ENCODE data around the gene TCAIM.
"Not testable (repeated sequence)": the region's sequence is repeated elsewhere in the genome, so short reads cannot be mapped to it uniquely, and the experiment has no call there.

Gene TCAIM

GRCh38 chr3:44416031-44417030 lies 77.8 kb downstream of the TCAIM start:
- DNase-seq (ENCODE audit: low read depth) = no peak

- not testable (repeated sequence) for DNase-seq (ENCODE audit: low read depth)
These were observed 79.6 kb downstream of the TCAIM start for GRCh38 chr3:44418118-44418517.

GRCh38 chr3:44418549-44418948 lies 80.0 kb downstream of the TCAIM start:
- DNase-seq (ENCODE audit: low read depth) = no peak

GRCh38 chr3:44419116-44419922 lies 80.8 kb downstream of the TCAIM start:
- no peak for DNase-seq (ENCODE audit: low read depth)

GRCh38 chr3:44419923-44420650 lies 81.5 kb downstream of the TCAIM start:
- DNase-seq (ENCODE audit: low read depth) = no peak

- no peak for DNase-seq (ENCODE audit: low read depth)
These were observed 82.1 kb downstream of the TCAIM start for GRCh38 chr3:44420676-44421075.

DNA sequence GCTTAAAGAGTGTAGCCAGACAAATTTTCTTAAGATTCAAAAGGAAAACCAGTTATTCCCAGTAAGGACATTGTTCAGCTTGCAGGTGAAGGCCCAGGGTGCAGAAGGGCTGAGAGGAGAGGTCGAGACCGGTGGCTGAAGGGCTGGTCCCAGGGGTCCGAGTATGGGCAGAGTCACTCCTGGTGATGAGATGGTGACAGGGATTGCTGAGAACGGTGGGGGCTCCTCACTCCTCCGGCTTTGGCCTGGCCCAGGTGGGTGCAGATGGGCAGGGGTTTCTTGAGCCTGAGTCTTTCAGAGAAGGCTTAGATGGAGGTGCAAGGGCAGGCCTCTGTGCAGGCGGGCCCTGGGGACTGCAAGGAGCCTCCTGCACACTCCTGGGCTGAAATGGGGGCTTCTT lies 82.7 kb downstream of the TCAIM start:
- no peak for DNase-seq (ENCODE audit: low read depth)

GRCh38 chr3:44424758-44425157 lies 86.2 kb downstream of the TCAIM start:
- DNase-seq (ENCODE audit: low read depth) = no peak

DNA sequence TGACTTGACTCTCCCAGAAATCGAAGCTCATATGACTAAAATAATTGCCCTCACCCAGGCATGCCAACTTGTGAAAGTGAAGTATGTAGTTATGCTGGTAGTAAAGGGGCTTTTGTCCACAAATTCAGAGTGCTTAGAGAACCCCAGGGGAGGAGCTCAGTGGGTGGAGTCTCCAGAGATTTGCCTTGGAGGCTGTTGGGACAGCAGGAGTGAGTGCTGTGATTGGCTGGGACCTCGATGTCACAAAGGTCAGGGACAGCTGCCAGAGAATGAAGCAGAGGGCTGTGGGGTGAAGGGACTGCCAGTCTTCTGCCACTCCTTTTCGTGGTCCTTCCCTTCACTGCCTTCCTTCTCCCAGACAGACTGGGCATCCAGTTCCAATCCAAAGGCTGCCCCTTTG lies 89.1 kb downstream of the TCAIM start:
- no peak for DNase-seq (ENCODE audit: low read depth)

GRCh38 chr3:44428910-44429309 lies 90.3 kb downstream of the TCAIM start:
- no peak for DNase-seq (ENCODE audit: low read depth)

GRCh38 chr3:44429459-44429858 lies 90.9 kb downstream of the TCAIM start:
- no peak for DNase-seq (ENCODE audit: low read depth)

- no peak for DNase-seq (ENCODE audit: low read depth)
These were observed 91.9 kb downstream of the TCAIM start for GRCh38 chr3:44430466-44430865.

DNA sequence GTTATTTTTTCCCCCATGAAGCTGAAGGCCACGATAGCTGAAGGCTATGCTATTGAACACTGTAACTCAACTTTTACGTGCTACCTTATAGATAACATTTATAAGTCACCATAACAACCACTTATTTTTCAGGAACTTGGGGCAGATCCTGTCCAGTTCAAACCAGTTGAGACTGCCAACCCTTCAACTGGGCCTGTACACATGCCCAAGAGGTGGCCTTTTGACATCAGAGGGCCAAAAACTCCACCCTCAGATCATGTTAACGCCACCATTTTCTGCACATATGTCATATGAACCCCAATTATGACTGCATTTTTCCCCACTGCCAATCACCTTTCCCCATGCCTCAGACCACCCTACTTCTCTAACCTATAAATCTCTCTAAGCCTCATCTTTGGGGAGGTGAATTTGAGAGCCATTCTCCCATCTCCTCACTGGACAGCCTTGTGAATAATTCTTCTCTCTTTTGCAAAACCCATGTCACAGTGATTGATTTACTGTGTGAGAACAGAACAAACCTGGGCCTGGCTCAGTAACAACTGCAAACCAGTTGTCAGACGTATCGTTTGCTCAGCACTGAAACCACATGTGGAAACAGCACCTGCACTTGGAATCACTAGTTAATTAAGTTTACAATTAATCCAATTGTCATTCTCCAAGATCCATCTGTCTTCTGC lies 96.4 kb downstream of the TCAIM start:
- DNase-seq (ENCODE audit: low read depth) = no peak

- DNase-seq (ENCODE audit: low read depth) = no peak
These were observed 97.6 kb downstream of the TCAIM start for GRCh38 chr3:44436181-44436580.

DNA sequence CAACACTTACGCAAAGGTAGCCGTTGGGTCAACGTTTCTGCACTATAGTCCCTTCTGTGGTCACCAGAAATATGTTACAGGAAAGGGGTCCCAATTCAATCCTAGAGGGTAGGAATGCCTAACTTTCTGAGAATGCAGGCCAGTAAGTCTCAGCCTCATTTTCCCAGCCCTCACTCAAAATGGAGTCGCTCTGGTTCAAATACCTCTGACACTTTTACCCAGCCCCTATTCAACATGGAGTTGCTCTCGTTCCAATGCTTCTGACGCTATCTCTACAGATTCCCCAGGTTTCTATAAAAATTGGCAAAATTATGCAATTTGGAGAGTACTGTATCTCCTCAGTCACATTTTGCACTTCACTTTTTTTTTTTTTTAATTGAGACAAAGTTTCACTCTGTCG lies 99.2 kb downstream of the TCAIM start:
- DNase-seq (ENCODE audit: low read depth) = no peak

DNA sequence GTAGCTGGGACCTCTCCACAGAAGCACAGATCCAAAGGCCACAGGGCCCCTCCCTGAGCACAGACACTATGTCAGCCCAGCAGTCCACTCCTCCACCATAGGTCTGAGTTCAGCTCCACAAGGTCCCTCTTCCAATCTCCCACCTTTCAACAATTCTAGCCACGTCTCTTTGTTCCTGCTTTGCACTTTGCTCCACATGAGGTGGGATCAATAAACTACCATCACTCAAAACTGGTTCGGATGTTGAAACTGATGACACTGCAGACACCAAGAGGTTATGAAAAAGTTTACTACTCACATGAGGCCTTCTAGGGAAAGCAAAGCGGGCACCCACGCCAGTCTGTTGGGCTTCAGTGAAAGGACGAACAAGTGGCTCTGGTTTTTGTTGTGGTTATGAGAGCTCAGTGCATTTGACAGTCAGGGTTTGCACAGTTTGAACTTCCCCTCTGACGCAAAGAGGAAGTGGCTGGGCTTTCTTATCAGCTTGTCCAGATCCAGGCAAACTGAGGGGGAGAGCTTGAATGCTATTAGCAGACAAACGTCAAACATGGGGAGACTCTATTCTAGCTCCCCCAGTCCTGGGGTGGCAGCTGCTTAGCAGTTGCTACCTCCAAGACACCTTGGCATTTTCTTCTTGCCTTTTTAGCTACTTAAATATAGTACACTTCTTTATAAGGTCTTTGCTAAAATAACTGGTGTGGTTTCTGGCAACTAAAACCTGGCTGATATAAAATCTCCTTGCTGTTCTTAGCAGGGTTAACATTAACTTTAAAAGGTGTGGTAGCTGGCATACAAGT lies 101.1 kb downstream of the TCAIM start:
- peak; percentile 7 for DNase-seq (ENCODE audit: low read depth)

DNA sequence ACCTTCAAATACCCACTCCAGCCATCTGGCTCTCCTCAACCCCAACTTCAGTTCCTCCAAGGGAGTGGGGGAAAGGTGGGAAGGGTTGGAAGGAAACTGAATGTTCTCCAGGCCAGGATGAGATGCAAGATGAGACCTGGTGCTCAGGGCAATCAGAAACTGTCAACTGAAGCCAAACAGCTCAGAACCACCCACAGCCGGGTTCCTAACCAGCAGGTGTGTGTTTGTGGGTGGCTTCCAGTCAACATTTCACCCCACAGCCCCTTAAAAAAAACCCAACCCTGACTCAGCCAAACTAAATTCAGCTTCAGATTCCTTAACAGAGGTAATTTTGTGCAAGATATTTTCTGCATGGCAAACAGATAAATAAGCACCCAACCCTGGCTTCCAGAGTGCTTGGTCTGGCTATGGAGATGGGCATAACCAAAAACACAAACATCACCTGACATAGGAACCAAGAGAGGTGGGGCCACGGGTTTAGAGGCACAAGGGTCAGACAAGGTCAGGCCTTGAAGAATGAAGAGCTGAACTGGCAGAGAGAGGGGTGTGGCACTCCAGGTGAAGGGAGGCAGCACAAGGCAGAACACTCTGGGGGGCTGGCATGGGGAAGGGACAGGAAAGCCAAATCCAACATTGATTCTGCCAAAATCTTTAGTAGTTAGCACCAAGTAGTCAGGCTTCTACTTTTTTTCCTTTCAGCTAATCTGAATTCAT lies 104.2 kb downstream of the TCAIM start:
- DNase-seq (ENCODE audit: low read depth) = no peak

GRCh38 chr3:44444437-44444836 lies 105.9 kb downstream of the TCAIM start:
- DNase-seq (ENCODE audit: low read depth) = no peak

DNA sequence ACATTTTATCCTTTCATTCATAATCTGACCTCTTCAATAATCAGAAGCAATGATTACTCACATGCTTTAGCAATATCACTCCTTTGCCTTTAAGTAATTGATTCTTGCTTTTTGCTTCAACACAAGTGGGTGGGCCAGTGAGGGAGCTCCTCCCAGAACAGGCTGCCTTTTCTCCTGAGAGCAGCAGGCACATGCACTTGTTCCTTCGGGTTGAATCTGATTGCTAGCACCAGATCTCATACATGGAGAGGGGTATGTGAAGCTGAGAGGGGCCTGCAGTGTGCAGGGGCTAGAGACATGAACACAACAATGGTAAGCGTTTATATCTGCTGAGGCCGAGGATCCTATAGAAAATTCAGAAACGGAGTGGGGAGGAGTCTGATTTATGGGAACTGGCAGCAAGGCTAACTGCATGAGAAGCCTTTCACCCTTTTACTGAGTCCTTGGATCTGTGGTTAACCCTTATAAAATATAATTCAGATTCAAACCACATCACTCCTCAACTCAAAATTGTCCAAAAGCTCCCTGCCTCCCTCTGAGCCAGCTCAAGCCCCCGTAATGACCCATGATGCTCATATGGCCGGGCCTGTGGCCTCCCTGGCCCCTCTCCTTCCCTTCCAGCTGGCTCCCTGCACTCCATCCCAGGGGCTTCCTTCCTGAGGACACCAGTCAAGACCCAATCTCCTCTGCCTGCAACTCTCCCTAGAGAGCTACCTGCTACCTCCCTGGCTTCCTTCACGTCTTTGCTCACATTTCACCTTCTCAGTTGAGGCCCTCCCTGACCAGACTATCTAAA lies 106.5 kb downstream of the TCAIM start:
- DNase-seq (ENCODE audit: low read depth) = no peak

Measured in activated T-helper 1 cell treated with Interleukin-2 at 50 U/mL for 16 hours (primary cell).